Fibroblast of pulmonary artery (primary cell): ENCODE measurements around the gene SAV1.
"Not testable (repeated sequence)": the region's sequence is repeated elsewhere in the genome, so short reads cannot be mapped to it uniquely, and the experiment has no call there.

Experiments used
- DNase-seq: peaks from one replicate; pipeline ENCODE4 v3.0.0-alpha.2; 2010; ENCODE audit warnings: low read depth
- H3K4me3 ChIP-seq: replicated peaks from 2 replicates; pipeline ENCODE4 v1.5.1; 2011; ENCODE audit warnings: low read depth, mild to moderate bottlenecking, control low read depth, low read length, moderate library complexity
- TF ChIP-seq, protein P1 (sequence below): IDR thresholded peaks from 2 replicates; pipeline ENCODE4 v1.5.1; 2011; ENCODE audit warnings: mild to moderate bottlenecking, control low read depth, low read length, inconsistent platforms; ENCODE audit errors: missing control alignments

The SAV1 gene

DNA sequence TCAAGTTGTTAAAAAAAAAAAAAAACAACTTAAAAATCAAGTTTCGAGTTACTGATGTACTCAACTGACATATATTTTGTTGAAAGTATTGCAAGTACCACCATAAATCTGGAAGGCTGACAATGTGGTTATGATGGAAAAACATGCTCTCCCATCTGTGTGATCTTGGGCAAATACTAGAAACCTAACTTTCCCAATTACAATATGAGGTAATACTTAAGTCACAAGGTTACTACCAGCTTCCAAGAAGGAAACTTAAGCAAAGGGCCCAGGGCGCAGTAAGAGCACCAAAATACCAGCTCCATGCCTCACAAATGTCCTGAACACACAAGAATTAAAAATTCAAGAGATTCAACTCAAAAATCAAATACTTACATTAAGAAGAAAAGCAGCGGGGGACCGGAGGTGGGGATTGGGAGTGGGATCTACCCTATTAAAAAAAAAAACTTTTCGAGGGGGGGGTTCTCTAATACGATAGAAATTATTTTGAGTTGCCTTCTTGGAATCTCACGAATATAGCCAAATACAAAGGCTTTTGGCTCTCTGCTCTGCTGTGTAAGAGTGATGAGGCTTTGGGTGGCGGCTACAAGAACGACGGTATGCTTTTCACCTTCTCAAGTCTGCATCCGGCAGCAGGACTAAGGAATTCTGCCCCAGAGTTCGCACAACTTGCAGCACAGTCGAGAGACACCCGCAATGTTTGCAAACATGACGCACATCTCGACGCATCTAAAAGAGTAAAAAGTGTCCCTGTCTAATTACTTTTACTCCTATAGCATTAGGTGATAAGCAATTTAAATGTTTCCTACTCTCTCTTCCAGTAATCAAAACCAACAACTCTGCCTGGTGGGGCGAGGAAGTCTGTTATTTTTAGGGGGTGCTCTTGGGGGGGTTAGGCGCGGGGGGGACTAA lies 1.1 kb downstream of the SAV1 start:
- peak; percentile 77 for DNase-seq
- TF ChIP-seq, protein P1, sequence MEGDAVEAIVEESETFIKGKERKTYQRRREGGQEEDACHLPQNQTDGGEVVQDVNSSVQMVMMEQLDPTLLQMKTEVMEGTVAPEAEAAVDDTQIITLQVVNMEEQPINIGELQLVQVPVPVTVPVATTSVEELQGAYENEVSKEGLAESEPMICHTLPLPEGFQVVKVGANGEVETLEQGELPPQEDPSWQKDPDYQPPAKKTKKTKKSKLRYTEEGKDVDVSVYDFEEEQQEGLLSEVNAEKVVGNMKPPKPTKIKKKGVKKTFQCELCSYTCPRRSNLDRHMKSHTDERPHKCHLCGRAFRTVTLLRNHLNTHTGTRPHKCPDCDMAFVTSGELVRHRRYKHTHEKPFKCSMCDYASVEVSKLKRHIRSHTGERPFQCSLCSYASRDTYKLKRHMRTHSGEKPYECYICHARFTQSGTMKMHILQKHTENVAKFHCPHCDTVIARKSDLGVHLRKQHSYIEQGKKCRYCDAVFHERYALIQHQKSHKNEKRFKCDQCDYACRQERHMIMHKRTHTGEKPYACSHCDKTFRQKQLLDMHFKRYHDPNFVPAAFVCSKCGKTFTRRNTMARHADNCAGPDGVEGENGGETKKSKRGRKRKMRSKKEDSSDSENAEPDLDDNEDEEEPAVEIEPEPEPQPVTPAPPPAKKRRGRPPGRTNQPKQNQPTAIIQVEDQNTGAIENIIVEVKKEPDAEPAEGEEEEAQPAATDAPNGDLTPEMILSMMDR, result no peak
- H3K4me3 ChIP-seq, result peak overlapping the region; percentile 86

DNA sequence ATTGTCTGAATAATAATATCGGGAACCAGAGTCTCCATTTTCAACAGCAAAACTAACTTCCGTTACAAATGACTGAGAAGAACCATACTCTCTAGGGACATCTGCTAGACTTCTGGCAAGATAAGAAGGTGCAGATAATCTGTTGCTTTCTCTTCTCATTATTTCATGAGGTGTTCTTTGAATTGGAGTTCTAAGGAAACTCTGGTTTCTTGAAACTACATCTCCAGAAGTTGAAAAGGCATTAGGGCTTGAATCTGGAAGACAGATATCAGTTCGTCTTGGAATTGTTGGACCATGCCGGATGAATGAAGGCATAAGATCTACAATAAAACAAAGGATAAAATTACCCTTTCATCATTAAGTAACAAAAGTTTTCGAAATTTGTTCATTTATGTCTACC lies 2.8 kb downstream of the SAV1 start:
- not testable (repeated sequence) for DNase-seq
- H3K4me3 ChIP-seq, result peak overlapping the region; percentile 86

DNA sequence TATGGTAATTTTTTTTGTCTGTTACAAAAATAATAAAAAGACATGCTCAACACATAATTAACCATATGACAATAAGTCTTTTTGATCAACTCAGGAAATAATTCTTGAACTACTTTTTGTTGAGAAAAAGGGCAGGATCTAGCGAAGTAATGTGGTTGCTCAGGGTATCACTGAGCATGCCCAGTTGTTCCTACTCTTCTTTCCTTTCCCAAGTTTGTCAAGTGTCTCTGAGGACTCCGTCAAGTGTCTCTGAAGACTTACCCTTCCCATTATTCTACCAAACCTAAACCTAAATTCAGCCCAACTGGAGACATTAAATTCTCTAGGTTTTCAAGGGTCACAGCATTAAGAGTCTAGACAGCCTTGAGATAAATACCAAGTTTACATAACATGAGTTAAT lies 3.5 kb downstream of the SAV1 start:
- not testable (repeated sequence) for H3K4me3 ChIP-seq, DNase-seq

DNA sequence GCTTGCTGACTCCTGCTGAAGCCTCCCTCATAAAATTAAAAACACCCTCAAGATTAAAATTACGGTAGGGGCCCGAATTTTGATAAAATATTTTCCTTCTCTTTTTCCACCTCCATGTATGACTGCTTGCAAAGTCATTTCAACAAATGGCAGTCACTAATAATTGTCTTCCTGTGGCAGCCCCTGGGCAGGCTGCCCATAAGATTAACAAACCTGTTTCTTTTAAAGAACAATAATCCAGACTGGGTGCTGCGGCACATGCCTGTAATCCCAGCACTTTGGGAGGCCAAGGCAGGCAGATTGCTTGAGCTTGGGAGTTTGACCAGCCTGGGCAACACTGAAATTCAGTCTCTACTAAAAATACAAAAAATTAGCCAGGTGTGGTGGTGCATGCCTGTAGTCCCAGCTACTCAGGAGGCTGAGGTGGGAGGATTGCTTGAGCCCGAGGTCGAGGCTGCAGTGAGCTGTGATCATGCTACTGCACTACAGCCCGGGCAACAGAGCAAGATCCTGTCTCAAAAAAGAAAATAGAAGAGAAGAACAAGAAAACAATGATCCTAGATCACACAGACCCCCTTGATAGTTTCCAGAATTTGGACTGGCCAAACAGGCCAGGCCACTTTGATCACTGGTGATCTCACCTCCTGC lies 8.7 kb downstream of the SAV1 start:
- TF ChIP-seq, protein P1, result no peak
- DNase-seq, result no peak
- no peak overlapping the region for H3K4me3 ChIP-seq

DNA sequence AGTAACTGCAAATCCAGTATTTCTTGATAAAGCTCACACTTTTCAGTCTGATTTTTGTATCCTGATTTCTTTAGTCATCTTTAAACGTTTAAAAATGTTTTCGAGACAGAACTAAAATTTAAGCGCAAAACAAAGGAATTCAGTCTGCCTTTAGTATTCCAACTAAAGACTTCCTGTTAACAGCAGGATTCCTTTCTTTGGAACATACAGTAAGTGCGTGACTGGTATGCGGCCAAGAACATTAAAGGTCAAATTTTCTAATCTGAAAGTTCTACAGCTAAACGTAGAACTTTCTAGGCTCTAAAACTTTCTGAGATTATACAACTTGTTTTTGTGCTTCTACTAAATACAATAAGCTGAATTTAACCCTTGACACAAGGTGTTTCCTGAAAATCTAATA lies 9.9 kb downstream of the SAV1 start:
- DNase-seq, result peak; percentile 82
- peak overlapping the region; percentile 24 for H3K4me3 ChIP-seq
- TF ChIP-seq, protein P1, result no peak

DNA sequence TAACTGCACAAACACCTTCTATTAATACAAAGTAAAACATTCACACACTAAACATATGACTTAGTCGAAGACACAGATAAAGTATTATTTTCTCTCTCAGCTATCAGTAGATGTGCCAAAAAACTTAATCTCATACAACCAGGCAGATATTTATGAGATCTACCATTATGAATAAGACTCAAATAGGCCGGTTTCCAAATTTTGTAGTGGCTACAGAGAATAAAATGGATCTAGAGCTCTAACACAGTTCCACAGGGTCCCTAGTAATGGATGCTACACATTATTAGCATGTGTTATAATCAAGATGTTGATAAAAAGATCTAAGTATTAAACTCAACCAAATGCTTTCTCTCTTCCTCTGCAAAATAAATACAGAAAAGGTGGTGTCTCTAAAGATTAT lies 10.4 kb downstream of the SAV1 start:
- DNase-seq, result no peak
- H3K4me3 ChIP-seq, result peak overlapping the region; percentile 24
- TF ChIP-seq, protein P1, result no peak

DNA sequence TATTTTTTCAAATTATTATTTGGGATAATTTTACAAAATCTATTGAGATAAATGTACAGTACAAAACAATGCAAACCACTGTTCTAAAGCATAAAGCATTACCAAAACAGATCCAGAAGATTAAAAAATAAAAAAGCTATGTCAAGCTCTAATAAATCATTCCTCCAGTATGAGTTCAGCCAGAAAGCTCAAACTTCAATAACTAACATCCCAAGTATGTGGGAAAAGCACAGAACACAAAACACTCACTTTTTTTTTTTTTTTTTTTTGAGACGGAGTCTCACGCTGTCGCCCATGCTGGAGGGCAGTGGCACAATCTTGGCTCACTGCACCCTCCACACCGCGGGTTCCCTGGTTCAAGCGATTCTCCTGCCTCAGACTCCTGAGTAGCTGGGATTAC lies 11.3 kb downstream of the SAV1 start:
- DNase-seq, result no peak
- no peak overlapping the region for H3K4me3 ChIP-seq
- TF ChIP-seq, protein P1, result no peak

DNA sequence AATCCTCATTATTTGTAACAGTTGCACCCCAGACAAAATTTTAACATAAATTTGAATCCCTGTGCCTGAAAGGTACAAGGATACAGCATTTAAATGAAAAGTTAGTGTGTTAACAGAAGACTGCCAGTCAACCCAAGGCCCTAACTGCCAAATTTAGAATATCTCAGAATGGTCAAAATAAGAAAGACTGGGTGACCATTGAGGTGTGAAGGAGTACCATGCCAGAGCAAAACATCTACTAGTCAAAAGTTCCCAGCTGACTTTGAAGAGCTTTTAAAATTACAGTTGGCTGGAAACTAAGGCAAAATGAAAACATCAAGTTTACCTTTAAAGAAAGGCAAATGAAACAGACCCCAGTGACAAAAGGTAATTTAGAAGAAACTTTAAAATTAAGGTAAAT lies 18.4 kb downstream of the SAV1 start:
- TF ChIP-seq, protein P1, result no peak
- no peak for DNase-seq
- no peak overlapping the region for H3K4me3 ChIP-seq
